ENCODE results near the gene ARL15.

The ARL15 gene

DNA sequence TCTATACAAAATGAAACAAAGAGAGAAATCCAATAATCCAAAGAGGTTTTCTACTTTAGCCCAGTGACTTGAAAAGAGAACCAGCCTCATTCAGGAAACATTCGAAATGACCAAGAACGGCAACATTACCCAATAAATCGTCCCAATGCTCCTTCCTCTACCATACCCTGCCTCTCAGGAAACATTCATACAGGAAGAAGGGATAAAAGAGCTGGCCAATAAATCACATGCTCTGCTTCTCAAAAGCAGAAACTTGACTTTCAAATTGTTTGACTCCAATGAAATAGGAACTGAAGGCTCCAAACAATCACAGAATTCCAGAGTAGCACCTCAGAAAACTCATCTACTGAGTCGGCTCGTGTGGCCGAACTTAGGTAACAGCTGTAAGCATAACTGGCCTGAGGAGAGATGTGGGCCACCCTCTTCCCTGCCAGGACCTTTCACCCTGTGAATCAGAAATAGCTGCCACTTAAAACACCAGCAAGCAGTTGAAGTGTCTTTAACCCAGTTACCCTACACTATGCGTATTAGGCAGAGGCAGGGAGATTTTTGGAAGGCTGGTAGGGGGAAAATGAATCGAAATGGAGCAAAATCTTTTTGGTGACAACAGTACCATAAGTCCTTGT lies 14.6 kb downstream of the ARL15 start:
- no peak for TF ChIP-seq SPI1 (IDR thresholded peaks at IDR 0.05; ENCODE audit: borderline replicate concordance, low read depth)
- TF ChIP-seq, protein P1, sequence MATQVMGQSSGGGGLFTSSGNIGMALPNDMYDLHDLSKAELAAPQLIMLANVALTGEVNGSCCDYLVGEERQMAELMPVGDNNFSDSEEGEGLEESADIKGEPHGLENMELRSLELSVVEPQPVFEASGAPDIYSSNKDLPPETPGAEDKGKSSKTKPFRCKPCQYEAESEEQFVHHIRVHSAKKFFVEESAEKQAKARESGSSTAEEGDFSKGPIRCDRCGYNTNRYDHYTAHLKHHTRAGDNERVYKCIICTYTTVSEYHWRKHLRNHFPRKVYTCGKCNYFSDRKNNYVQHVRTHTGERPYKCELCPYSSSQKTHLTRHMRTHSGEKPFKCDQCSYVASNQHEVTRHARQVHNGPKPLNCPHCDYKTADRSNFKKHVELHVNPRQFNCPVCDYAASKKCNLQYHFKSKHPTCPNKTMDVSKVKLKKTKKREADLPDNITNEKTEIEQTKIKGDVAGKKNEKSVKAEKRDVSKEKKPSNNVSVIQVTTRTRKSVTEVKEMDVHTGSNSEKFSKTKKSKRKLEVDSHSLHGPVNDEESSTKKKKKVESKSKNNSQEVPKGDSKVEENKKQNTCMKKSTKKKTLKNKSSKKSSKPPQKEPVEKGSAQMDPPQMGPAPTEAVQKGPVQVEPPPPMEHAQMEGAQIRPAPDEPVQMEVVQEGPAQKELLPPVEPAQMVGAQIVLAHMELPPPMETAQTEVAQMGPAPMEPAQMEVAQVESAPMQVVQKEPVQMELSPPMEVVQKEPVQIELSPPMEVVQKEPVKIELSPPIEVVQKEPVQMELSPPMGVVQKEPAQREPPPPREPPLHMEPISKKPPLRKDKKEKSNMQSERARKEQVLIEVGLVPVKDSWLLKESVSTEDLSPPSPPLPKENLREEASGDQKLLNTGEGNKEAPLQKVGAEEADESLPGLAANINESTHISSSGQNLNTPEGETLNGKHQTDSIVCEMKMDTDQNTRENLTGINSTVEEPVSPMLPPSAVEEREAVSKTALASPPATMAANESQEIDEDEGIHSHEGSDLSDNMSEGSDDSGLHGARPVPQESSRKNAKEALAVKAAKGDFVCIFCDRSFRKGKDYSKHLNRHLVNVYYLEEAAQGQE (IDR thresholded peaks at IDR 0.05; ENCODE audit: insufficient replicate concordance, low read depth): no peak
- TF ChIP-seq, protein P2, sequence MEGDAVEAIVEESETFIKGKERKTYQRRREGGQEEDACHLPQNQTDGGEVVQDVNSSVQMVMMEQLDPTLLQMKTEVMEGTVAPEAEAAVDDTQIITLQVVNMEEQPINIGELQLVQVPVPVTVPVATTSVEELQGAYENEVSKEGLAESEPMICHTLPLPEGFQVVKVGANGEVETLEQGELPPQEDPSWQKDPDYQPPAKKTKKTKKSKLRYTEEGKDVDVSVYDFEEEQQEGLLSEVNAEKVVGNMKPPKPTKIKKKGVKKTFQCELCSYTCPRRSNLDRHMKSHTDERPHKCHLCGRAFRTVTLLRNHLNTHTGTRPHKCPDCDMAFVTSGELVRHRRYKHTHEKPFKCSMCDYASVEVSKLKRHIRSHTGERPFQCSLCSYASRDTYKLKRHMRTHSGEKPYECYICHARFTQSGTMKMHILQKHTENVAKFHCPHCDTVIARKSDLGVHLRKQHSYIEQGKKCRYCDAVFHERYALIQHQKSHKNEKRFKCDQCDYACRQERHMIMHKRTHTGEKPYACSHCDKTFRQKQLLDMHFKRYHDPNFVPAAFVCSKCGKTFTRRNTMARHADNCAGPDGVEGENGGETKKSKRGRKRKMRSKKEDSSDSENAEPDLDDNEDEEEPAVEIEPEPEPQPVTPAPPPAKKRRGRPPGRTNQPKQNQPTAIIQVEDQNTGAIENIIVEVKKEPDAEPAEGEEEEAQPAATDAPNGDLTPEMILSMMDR (IDR thresholded peaks at IDR 0.05; ENCODE audit: insufficient read depth, low read length): no peak
- no peak for TF ChIP-seq GABPA (IDR thresholded peaks at IDR 0.05; ENCODE audit: low read depth)
- no peak for TF ChIP-seq POLR2AphosphoS5 (IDR thresholded peaks at IDR 0.05; ENCODE audit: low read depth)
- H3K27me3 ChIP-seq (ENCODE audit: insufficient read depth, poor library complexity, severe bottlenecking): no peaks in the 10 kb centered on the region
- no peak overlapping the region for H3K27ac ChIP-seq (replicated peaks)
- DNase-seq (ENCODE audit: low read depth in 1 of 2, low spot score in 1 of 2): no peak
- no peak overlapping the region for H3K4me3 ChIP-seq (replicated peaks; ENCODE audit: insufficient read depth, low read length)

DNA sequence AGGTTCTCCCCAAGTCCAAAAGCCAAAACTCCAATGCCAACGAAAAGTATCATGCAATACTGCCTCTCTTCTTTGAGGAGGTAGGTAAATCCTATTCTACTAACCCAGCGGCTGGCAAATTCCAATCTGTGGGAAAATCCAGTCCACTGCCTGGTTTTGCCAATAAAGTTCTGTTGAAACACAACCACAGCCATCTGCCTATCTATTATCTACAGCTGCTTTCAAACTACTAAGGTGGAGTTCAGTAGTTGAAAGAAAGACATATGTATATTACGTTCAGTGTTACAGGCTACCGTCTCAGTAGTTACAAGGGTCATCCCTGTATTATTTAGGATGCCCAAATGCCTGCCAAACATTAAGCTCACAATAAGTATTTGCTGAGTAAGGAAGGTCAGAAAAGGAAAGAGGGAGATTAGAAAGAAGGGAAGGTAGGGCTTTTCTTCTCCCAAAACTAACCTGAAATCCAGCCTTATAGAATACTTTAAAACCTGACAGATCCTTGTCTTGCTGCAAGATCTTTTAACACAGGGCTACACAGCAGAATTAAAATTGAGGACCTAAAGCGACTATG lies 16.2 kb downstream of the ARL15 start:
- no peaks in the 10 kb centered on the region for H3K27me3 ChIP-seq (ENCODE audit: insufficient read depth, poor library complexity, severe bottlenecking)
- no peak overlapping the region for H3K27ac ChIP-seq (replicated peaks)

DNA sequence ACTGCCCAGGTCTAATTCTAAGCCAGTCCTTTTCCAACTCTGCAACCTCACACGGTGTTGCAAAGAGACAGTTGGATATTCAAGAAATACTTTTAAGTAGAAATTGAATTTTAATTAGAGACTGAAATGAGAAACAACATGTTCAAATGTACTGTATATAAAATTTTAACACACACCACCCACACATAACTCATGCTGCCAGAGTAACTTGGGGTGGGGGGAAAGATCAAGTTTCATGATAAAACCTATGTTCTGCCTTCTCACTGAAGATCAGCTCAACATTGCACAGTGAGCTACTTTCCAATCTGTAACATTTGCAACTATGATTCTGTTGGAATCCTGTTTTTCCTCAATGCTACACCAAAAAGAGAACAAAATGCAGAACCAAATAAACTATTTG lies 17.5 kb downstream of the ARL15 start:
- no peak overlapping the region for H3K4me3 ChIP-seq (replicated peaks; ENCODE audit: insufficient read depth, low read length)
- H3K27ac ChIP-seq (replicated peaks): no peak overlapping the region
- TF ChIP-seq, protein P2 (IDR thresholded peaks at IDR 0.05; ENCODE audit: insufficient read depth, low read length): no peak
- TF ChIP-seq POLR2AphosphoS5 (IDR thresholded peaks at IDR 0.05; ENCODE audit: low read depth): no peak
- no peak for TF ChIP-seq SPI1 (IDR thresholded peaks at IDR 0.05; ENCODE audit: borderline replicate concordance, low read depth)
- TF ChIP-seq, protein P1 (IDR thresholded peaks at IDR 0.05; ENCODE audit: insufficient replicate concordance, low read depth): no peak
- TF ChIP-seq GABPA (IDR thresholded peaks at IDR 0.05; ENCODE audit: low read depth): no peak
- H3K27me3 ChIP-seq (ENCODE audit: insufficient read depth, poor library complexity, severe bottlenecking): no peaks in the 10 kb centered on the region
- DNase-seq (ENCODE audit: low read depth in 1 of 2, low spot score in 1 of 2): no peak

More for the DNA sequence above, 16.2 kb downstream of the ARL15 start:
- no peak for DNase-seq (ENCODE audit: low read depth in 1 of 2, low spot score in 1 of 2)
- no peak overlapping the region for H3K4me3 ChIP-seq (replicated peaks; ENCODE audit: insufficient read depth, low read length)
- TF ChIP-seq, protein P2 (IDR thresholded peaks at IDR 0.05; ENCODE audit: insufficient read depth, low read length): no peak
- TF ChIP-seq, protein P1 (IDR thresholded peaks at IDR 0.05; ENCODE audit: insufficient replicate concordance, low read depth): no peak
- TF ChIP-seq SPI1 (IDR thresholded peaks at IDR 0.05; ENCODE audit: borderline replicate concordance, low read depth) (no peak), GABPA (IDR thresholded peaks at IDR 0.05; ENCODE audit: low read depth) (no peak), POLR2AphosphoS5 (IDR thresholded peaks at IDR 0.05; ENCODE audit: low read depth) (no peak)
